Embryonic facial prominence (tissue), 1 donor: ENCODE data around the gene STK32B.

Experiments used
- DNase-seq: peaks from one replicate; pipeline ENCODE4 v3.0.0-alpha.2; 2016; ENCODE audit errors: extremely low spot score

STK32B gene

DNA sequence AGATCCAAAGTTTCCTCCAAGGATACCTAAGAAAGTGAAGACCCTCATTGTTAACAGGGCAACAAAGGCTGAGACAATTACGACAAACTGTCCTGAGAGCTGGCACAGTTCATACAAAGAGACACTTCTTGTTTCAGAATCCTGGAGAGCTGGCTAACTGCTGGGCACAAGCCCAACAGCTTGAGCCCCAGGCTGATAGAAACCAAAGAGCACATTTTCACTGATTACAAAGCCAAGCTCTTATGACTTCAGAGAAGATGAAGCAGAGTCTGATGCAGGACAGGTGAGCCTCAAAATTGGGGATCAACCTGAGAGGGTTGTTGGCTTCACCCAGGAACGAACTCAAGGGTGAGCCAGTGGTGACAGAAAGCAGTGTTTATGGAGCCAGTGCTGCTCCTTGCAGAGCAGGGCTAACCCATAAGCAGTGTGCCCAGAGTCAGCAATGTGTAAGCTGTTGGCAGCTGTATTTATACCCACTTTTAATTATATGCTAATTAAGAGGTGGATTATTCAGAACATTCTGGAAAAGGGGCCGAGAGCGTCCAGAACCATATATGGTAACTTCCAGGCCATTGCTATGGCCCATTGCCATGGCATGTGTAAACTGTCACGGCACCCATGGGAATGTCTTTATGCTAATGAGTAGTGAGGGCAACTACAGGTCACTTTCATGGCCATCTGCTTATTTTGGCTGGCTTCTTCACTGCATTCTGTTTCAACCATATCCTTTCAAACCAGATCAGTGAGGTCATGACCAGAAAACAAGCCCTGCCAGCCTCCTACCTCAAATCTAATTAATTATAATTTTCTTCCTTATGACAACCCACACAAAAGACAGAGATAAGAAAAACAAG is 473.4 kb downstream of the STK32B start:
- no peak for DNase-seq

- no peak for DNase-seq
Observed at GRCh38 chr4:5526080-5526846, 475.0 kb downstream of the STK32B start.

GRCh38 chr4:5527211-5527610 is 475.9 kb downstream of the STK32B start:
- no peak for DNase-seq

GRCh38 chr4:5528031-5528436 is 476.8 kb downstream of the STK32B start:
- DNase-seq, result no peak

GRCh38 chr4:5532100-5532499 is 480.8 kb downstream of the STK32B start:
- no peak for DNase-seq

DNA sequence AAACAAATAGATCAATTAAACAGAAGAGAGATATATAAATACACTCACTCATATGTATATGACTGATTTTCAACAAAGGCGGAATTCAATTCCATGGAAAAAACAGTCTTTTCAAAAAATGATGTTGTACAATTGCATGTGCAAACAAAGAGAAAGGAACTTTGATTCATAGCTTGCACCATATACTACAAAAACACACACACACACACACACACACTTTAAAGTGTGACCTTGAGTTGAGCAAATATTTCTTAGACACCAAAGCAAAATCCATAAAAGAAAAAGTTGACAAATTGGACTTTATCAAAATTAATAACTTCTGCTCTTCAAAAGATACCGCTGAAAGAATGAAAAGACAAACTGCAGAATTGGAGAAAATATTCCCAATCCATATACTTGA is 488.3 kb downstream of the STK32B start:
- no peak for DNase-seq

- no peak for DNase-seq
Observed at GRCh38 chr4:5541169-5541568, 489.9 kb downstream of the STK32B start.

GRCh38 chr4:5543681-5544080 is 492.4 kb downstream of the STK32B start:
- DNase-seq, result no peak

- DNase-seq, result no peak
Observed at GRCh38 chr4:5544762-5545161, 493.5 kb downstream of the STK32B start.

DNA sequence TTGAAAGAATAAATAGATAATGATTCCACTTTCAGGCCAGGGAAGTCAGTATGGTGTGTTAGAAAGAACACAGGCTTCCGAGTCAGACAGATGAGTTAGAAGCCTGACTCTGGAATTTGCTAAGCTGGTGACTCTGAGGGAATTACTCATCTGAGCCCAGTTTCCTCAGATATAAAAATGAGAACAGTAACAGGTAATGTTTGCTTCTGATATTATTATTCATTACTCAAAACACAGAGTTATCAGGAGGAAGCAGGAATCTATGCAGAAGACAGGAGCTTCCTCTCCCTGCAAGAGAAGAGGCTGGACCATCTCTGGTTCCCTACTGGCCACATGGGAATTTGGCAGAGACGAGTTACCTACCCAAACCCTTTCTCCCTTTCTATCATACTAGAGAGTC is 494.0 kb downstream of the STK32B start:
- DNase-seq, result no peak

DNA sequence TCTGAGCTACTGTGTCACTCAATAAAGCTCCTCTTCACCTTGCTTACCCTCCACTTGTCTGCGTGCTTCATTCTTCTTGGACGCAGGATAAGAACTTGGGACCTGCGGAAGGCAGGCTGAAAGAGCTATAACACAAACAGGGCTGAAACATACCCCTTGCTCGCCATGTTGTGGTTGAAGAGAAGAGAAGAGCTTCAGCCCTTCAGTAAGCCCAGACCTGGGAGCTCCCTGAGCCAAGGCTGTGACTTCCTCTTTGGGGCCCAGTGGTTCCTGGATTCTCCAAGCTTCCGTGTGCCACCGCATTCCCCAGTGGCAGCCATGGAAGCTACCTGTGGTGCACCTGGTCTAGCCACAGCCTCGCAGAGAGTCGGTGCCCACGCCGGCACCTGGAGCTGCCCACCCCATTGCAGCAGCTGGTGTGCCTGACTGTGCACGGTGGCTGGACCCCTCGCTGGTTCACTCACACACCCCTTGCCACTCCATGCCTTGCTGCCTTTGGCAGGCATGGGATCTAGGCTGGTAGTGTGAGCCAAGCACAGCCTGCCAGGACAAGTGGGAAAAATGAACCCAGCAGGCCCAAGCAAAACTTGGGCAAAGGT is 496.5 kb downstream of the STK32B start:
- DNase-seq, result no peak
